DOHH2 (cell line): ENCODE data around the gene ARID1B.

Source experiments
- EZH2phosphoT487 ChIP-seq: fragments of 200-600 bp; sonication (generic); IDR thresholded peaks from 2 replicates; pipeline ENCODE4 v1.6.1; 2017; ENCODE audit warnings: borderline replicate concordance, mild to moderate bottlenecking, antibody characterized with exemption, low read length, moderate library complexity, mixed read lengths
- TF ChIP-seq, protein P1 (sequence below): fragments of 200-600 bp; sonication (generic); IDR thresholded peaks from one replicate; pipeline ENCODE4 v1.5.1; 2014; ENCODE audit warnings: antibody characterized with exemption, mild to moderate bottlenecking, low read depth, low read length; ENCODE audit not compliant: poor library complexity, severe bottlenecking

DNA sequence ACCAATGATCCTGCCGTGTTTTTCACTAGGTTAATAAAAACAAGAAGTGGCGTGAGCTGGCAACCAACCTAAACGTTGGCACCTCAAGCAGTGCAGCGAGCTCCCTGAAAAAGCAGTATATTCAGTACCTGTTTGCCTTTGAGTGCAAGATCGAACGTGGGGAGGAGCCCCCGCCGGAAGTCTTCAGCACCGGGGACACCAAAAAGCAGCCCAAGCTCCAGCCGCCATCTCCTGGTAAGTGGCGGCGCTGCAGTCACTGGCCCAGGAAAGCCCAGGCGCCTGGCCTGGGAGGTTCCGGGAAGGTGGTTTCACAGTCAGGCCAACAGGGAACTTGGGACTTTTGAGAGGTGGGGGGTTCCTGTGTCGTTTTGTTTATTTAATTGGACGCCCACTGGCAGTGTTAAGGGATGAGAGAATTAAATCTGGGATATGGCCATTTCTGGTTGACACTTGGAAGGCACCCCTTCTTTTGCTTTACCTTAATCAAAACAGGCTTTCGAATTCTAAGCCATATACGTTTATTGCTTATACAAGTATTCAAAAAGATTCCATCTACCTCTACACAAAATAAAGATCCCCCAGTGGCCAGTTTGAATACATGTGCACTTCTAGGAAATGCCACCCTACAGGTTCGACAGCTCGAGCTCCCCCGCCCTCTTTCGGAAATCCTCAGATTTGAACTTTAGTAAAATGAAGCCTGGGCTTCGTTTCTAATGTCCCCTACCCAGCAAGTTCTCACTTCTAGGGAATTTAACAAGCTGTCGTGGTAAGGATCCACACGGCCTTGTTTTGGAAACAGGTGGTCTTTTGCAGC, 407.2 kb downstream of the ARID1B start:
- TF ChIP-seq, protein P1, sequence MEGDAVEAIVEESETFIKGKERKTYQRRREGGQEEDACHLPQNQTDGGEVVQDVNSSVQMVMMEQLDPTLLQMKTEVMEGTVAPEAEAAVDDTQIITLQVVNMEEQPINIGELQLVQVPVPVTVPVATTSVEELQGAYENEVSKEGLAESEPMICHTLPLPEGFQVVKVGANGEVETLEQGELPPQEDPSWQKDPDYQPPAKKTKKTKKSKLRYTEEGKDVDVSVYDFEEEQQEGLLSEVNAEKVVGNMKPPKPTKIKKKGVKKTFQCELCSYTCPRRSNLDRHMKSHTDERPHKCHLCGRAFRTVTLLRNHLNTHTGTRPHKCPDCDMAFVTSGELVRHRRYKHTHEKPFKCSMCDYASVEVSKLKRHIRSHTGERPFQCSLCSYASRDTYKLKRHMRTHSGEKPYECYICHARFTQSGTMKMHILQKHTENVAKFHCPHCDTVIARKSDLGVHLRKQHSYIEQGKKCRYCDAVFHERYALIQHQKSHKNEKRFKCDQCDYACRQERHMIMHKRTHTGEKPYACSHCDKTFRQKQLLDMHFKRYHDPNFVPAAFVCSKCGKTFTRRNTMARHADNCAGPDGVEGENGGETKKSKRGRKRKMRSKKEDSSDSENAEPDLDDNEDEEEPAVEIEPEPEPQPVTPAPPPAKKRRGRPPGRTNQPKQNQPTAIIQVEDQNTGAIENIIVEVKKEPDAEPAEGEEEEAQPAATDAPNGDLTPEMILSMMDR: peak; percentile 70
- no peak for TF ChIP-seq EZH2phosphoT487
